NOMO-1 (cell line): ENCODE results near the gene FAM13A.
"Not testable (repeated sequence)": the region's sequence is repeated elsewhere in the genome, so short reads cannot be mapped to it uniquely, and the experiment has no call there.

Experiments
- DNase-seq, 2 experiments: peaks; one replicate each; lab custom pipeline; 2025; ENCODE audit not compliant: unreplicated experiment in 2 of 2; lab: John Stamatoyannopoulos, UW

Gene FAM13A

GRCh38 chr4:89000844-89001360 is 56.1 kb downstream of the FAM13A start:
- DNase-seq = no peak

GRCh38 chr4:89000382-89000781 is 56.6 kb downstream of the FAM13A start:
- no peak for DNase-seq

- no peak for DNase-seq
Measured at GRCh38 chr4:88999392-88999930, 57.5 kb downstream of the FAM13A start.

GRCh38 chr4:88998891-88999290 is 58.1 kb downstream of the FAM13A start:
- no peak for DNase-seq

- DNase-seq = no peak
Measured at GRCh38 chr4:88998001-88998400, 59.0 kb downstream of the FAM13A start.

- no peak for DNase-seq
Measured at GRCh38 chr4:88995874-88996273, 61.1 kb downstream of the FAM13A start.

- not testable (repeated sequence) for DNase-seq
Measured at GRCh38 chr4:88995257-88995656, 61.7 kb downstream of the FAM13A start.

- DNase-seq = no peak
Measured at GRCh38 chr4:88993246-88993645, 63.7 kb downstream of the FAM13A start.

- no peak for DNase-seq
Measured at GRCh38 chr4:88991746-88992145, 65.2 kb downstream of the FAM13A start.

- no peak for DNase-seq
Measured at GRCh38 chr4:88989990-88990389, 67.0 kb downstream of the FAM13A start.

GRCh38 chr4:88985088-88985773 is 71.8 kb downstream of the FAM13A start:
- DNase-seq = peak in 1 of 2 experiments; percentile 0

- no peak for DNase-seq
Measured at GRCh38 chr4:88982757-88983156, 74.2 kb downstream of the FAM13A start.

GRCh38 chr4:88981993-88982392 is 75.0 kb downstream of the FAM13A start:
- no peak for DNase-seq

- DNase-seq = no peak
Measured at GRCh38 chr4:88981556-88981955, 75.4 kb downstream of the FAM13A start.

- no peak for DNase-seq
Measured at GRCh38 chr4:88979276-88979675, 77.7 kb downstream of the FAM13A start.

- DNase-seq = no peak
Measured at GRCh38 chr4:88976775-88977035, 80.3 kb downstream of the FAM13A start.

- DNase-seq = peak in 1 of 2 experiments; percentile 2
Measured at GRCh38 chr4:88975958-88976774, 80.8 kb downstream of the FAM13A start.

GRCh38 chr4:88971536-88971935 is 85.4 kb downstream of the FAM13A start:
- DNase-seq = no peak

- no peak for DNase-seq
Measured at GRCh38 chr4:88969746-88970145, 87.2 kb downstream of the FAM13A start.

GRCh38 chr4:88969271-88969670 is 87.7 kb downstream of the FAM13A start:
- no peak for DNase-seq

- DNase-seq = no peak
Measured at GRCh38 chr4:88967883-88968331, 89.1 kb downstream of the FAM13A start.

GRCh38 chr4:88965053-88965452 is 91.9 kb downstream of the FAM13A start:
- DNase-seq = no peak
